NCI-H2107 treated with DMSO at 0.1 percent for 48 hours (cell line): Measurements from ENCODE around the gene UBE3B.

Experiments used
- DNase-seq: peaks from one replicate; lab custom pipeline; 2025; ENCODE audit not compliant: unreplicated experiment; lab: John Stamatoyannopoulos, UW

UBE3B gene

DNA sequence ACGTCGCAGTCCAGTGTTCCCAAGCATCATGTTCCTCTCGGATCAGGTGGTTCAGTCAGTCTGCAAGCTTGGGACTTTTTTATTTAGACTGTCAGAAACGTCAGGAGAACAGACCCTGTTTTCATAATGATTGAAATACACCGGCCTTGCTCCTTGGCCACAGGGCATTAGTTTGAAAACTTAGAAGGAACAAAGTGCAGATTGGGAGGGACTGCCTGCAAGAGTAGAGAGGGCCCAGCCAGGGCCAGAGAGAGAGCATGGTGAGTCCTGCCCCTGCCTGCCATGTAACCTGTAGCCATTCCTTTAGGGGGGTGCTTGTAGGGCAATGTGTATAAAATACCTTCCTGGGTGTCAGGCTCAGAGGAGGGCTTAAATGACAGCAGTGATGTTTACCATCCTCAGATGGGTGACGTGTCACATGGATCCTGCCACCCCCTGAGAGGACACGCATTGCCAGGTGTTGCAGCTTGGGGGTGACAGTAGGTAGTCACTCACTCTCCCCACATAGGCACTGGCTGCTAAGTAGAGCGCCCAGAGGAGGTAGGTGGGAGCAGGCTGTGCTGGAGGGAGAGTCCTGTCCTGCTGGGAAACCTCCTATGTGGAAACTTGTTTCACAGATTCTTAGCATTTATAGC, 50.2 kb downstream of the UBE3B start:
- no peak for DNase-seq

DNA sequence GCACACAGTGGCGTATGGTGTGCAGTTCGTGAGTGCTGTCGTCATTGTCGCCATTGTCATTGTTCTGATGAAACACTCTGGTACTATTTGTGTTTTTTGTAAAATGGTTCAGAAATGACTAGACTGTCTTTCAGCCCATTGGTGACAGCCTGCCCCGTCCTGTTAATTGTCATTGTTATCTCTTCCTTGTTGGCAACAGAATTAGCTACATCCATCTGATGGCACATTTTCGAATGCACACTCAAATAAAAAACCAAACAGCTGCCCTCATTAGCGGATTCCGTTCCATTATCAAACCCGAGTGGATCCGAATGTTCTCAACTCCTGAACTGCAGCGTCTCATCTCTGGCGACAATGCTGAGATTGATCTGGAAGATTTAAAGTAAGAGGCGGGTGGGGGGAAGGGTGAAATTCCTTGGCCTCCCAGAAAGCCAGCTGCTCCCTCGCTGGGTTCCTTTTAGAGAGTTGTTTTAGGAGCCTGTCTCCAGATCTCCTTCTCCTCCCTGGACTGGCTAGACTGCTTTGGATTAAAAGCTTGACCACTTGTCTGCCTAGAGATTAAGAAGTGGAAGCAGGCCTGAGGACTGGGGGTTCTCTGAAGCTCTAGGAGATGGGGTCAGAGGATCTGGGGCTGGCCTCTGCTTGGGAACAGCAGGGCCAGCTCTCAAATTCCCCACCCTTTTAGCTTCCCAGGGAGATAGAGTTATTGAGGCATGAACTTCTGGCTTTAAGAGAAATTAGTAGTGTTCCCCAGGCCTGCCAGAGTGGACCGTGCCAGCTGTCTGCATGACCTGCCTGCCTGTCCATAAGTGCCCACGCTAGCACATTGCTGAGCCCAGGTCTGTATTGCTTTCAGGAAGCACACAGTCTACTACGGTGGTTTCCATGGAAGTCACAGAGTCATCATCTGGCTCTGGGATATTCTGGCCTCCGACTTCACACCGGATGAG, 52.5 kb downstream of the UBE3B start:
- no peak for DNase-seq

DNA sequence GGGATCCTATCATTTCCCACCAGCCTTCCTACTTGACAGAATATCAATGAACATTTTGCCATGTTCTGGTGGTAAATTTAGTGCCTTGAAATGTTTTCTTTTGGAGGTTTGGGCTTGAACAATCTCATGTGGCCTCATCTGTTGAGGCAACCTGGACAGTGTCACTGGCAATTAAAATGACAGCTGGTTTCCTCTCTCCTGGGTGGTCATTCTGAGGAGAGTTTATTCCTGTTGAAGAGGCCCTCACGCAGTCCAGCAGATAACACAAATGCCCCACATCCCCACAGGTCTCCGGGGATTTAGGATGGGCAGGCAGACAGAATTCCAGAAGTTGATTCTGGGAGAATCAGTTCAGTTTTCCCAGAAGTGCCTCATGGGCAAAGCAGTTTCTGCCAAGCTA, 54.0 kb downstream of the UBE3B start:
- no peak for DNase-seq

- DNase-seq = peak; percentile 89
These were observed 55.5 kb downstream of the UBE3B start for GRCh38 chr12:109532721-109533486.

- DNase-seq = no peak
These were observed 56.0 kb downstream of the UBE3B start for GRCh38 chr12:109533487-109533740.

GRCh38 chr12:109534456-109534855, 57.0 kb downstream of the UBE3B start:
- no peak for DNase-seq

- DNase-seq = no peak
These were observed 57.9 kb downstream of the UBE3B start for GRCh38 chr12:109535231-109535862.

DNA sequence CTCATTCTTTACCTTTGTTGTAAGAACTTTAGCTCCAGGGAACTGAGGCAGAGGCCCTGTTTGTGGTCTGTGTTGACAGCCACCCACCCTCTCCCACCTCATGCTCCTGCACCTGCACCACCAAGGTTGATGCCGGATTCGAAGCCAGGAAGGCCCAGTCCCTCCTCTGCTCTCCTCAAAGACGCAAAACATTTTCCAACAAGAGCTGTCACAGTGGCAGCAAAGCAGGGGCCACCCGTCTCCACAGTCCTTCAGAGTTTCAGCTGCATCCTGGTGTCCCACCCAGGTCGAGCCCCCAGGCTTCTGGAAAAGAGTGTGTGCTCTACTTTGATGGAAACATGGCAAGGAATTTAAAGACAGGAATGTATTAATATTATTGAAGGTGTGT, 58.4 kb downstream of the UBE3B start:
- DNase-seq = no peak

GRCh38 chr12:109537136-109537535, 59.7 kb downstream of the UBE3B start:
- no peak for DNase-seq

GRCh38 chr12:109538191-109538863, 60.9 kb downstream of the UBE3B start:
- no peak for DNase-seq

DNA sequence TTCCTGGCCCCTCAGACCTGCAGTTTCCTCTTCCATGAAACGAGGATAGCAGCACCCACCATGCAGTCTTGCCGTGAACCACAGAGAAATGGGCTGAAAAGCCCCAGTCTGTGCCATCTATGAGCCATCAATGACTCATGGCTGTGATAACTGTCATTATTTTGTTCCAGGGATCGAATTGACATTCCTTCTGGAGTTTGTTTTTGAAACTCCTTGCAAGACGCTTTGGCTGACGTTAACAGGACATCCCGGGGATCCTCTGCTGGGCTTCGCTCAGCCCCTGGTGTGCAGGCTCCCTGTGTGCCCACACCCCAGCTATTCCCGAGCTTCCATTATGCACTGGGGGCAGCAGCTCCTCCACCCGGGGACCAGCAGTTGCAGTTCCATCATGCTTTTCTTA, 62.1 kb downstream of the UBE3B start:
- no peak for DNase-seq

GRCh38 chr12:109540526-109541412, 63.3 kb downstream of the UBE3B start:
- DNase-seq = no peak

GRCh38 chr12:109541413-109541726, 63.9 kb downstream of the UBE3B start:
- DNase-seq = no peak

DNA sequence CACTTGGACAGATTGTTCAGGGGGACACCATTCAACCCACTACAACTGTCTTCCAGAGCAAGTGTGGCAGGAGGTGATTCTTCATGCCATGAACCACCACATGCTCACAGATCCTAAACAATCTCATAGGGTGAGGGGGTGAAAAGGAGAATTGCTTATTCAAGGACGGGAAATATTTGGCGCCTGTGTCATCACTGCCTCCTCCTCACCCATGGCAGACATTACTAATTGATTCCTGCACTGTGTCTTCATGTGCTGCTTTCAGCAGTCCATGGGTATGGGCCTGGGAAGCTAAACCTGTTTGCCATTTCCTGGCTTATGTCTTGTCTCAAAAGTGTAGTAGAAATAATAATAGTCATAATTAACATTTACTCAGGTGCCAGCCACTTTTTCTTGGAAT, 64.6 kb downstream of the UBE3B start:
- no peak for DNase-seq

GRCh38 chr12:109542876-109543275, 65.4 kb downstream of the UBE3B start:
- no peak for DNase-seq

- DNase-seq = no peak
These were observed 67.6 kb downstream of the UBE3B start for GRCh38 chr12:109544955-109545531.

DNA sequence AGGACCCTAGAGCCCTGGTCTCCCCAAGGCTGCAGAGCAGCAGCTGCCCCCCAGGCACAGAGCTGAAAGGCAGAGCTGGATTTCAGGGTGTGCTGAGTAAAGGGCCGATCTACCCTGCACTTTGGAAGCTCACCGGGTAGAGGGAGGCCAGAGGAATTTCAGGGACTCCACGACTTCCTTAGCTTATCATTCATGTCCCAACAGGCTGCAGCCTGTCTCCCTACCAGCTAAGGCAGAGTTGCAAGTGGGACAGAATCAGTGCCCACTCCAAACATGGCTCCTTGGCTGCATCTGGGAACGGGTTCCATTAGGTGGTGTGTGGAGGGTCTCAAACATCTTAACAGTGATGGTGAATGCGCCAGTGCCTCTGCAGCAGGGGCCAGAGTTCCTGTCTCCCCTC, 68.4 kb downstream of the UBE3B start:
- no peak for DNase-seq

GRCh38 chr12:109547286-109547685, 69.9 kb downstream of the UBE3B start:
- no peak for DNase-seq

DNA sequence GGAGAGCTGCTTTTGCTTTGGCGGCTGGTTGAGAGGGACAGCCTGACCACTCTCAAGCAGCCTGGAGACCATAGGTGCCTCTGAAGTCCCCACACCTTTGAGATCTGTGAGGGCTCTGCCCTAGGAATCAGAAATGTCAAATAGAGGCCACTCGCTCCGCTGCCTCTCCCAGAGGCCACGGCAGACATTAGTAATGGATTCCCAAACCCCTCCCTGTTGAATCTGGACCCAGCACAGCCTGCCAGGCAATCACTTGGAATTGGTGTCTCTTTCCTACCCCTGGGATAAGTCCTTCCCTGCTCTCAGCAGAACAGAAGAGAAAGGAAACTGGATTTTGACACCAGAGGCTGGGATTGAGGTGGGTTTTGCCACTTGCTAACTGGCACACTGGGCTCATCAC, 70.8 kb downstream of the UBE3B start:
- DNase-seq = no peak
